AG09309 (cell line): ENCODE data around the gene NHSL1.

Source experiments
- DNase-seq: peaks from one replicate; pipeline ENCODE4 v3.0.0-alpha.2; 2010; ENCODE audit warnings: low read depth
- H3K4me3 ChIP-seq: 2 replicates; pipeline ENCODE4 v1.5.1; 2011; ENCODE audit warnings: mild to moderate bottlenecking, low read depth, low read length, moderate library complexity; ENCODE audit not compliant: control insufficient read depth
- CTCF ChIP-seq: IDR thresholded peaks from 2 replicates; pipeline ENCODE4 v1.5.1; 2011; ENCODE audit warnings: mild to moderate bottlenecking, low read depth, low read length, inconsistent platforms; ENCODE audit not compliant: insufficient read depth, control insufficient read depth; ENCODE audit errors: missing control alignments

The NHSL1 gene

DNA sequence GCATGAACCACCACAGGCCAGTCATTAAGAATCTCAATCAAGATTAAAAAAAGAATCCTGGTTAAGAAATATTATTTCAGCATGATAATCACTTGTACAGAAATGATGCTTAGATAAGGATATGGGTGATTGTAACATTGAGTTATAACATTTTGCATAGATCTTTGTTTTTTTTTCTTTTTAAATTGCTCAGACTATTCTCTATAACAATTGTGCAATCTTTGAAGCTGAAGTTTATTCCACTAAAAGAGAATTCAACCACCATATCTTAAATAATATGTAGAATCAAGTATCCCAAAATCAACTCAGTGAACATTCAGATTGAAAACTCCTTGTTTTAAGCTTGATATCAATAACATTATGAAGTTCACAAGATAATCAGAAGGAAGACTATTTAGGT, 122.3 kb downstream of the NHSL1 start:
- no peak for TF ChIP-seq CTCF
- no peak overlapping the region for H3K4me3 ChIP-seq
- DNase-seq, result no peak

DNA sequence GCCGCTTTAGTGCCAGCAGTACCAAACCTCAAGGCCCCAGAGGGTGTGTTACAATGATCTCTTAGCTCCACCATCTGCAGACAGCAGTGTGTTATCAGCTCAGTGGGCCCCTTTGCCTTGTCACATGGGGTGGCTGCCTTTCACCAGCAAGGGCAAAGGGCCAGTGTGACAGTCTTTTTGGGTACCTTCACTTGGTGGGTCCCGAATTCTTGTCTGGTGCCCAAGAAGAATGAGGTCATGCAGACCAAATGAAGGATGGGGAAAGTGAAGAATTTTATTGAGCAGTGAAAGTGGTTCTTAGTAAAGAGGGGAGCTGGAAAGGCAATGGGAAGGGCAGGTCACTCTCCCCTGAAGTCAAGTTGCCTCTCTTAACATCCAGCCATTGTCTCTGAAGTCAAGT, 124.5 kb downstream of the NHSL1 start:
- DNase-seq, result no peak
- no peak overlapping the region for H3K4me3 ChIP-seq
- TF ChIP-seq CTCF, result no peak

DNA sequence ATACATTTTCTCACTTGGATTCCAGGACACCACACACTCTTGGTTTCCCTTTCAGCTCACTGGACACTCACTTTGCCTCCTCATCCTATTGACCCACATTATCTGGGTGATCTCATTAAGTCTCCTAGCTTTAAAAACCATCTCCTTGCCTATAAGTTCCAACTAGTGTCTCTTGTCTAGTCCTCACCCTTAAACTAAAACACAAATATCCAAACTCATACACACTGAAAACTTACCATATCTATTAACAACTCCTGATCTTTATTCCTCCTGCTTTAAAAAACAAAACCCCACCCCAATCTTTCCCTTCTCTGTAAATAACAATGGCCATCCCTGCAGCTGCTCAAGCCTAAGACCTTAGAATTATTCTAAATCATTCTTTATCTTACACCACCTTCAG, 125.1 kb downstream of the NHSL1 start:
- no peak for TF ChIP-seq CTCF
- H3K4me3 ChIP-seq, result no peak overlapping the region
- DNase-seq, result no peak

DNA sequence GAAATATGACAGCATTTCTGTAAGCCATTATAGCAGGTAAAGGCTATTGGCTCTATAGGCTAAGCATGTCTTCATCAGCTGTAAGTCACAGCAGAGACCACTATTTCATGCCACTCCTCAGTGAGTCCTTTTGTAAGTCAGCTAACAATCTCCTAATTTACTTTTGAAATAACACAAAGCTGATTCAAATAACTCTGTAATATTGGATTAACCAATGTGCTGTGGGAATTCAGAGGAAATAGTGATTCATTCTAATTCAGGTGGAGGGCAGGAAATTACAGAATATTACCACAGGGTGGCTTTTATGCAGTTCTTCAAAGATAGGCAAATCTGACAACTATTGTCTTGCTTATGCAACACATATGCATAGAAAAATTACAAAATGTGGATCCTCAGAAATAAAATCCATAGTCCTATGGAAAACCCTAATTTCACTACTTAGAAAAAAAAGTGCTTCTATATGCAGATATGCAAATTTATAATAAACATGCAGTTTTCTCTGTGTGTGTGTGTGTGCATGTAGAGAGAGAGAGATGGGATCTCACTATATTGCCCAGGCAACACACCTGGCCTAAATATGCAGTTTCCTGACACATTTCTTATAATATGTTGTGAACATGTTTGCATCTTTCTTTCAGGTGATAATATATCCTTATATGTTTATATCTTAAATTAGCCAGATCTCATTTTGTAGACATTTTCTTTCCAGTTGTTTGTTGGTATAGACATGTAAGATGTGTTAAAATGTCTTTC, 126.4 kb downstream of the NHSL1 start:
- H3K4me3 ChIP-seq, result no peak overlapping the region
- no peak for TF ChIP-seq CTCF
- DNase-seq, result no peak
